Stimulated activated CD8-positive, alpha-beta memory T cell treated with anti-CD3 and anti-CD28 coated beads, Interleukin-15, amount 100 ng/mL, for 1 hour (primary cell): ENCODE measurements around the gene COX17.

Experiments used
- DNase-seq: peaks from one replicate; pipeline ENCODE4 v3.0.0-alpha.2; 2020; ENCODE audit warnings: low read depth

COX17 gene

DNA sequence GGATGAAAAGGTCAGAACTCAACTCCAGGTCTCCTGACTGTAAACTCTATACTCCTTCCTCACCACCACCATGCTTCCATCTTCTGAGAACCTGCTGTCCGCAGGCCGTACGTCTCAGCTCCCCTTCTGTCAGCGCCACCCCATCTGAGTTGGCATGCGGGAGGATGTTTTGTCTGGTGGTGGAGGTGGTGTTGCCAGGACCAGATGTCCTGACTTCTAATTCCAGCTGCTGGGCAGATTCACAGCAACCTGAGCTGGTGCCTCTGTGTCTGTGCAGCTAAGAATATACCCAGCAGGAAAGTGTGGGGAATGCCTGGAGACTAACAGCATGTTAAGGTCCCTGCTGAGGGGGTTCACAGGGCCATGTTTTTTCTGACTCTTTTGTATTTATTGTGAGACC is 56.3 kb downstream of the COX17 start:
- DNase-seq = no peak
